HL-60 (cell line): ENCODE measurements around the gene STAT2.

Experiments used
- CTCF ChIP-seq: IDR thresholded peaks from one replicate; pipeline ENCODE4 v1.5.1; 2011; ENCODE audit warnings: low read length, control low read depth, inconsistent platforms; ENCODE audit not compliant: insufficient read depth
- GABPA ChIP-seq: IDR thresholded peaks from 2 replicates; pipeline ENCODE4 v1.6.1; 2012; ENCODE audit warnings: low read depth
- POLR2AphosphoS5 ChIP-seq: IDR thresholded peaks from 2 replicates; pipeline ENCODE4 v1.6.1; 2012; ENCODE audit warnings: low read depth
- REST ChIP-seq: IDR thresholded peaks from 2 replicates; pipeline ENCODE4 v1.6.1; 2012; ENCODE audit warnings: low read depth; ENCODE audit not compliant: insufficient replicate concordance

- TF ChIP-seq CTCF (no peak), GABPA (no peak), REST (no peak), POLR2AphosphoS5 (no peak)
Measured at GRCh38 chr12:56330936-56331490, 28.9 kb downstream of the STAT2 start.
